Breast epithelium (tissue), 3 donors: ENCODE measurements around the gene CALY.

Source experiments
- POLR2A ChIP-seq: fragments of 450-650 bp; IDR thresholded peaks from one replicate; pipeline ENCODE4 v1.6.1; 2016; ENCODE audit warnings: antibody characterized with exemption, mild to moderate bottlenecking, moderate library complexity
- POLR2AphosphoS5 ChIP-seq, 3 donors: sonication (generic); formaldehyde crosslinking; IDR thresholded peaks; one replicate each; pipeline ENCODE4 v1.6.1; 2017; ENCODE audit warnings: antibody characterized with exemption in 3 of 3
- TF ChIP-seq, protein P1 (sequence below), 3 donors: fragments of 450-650 bp; IDR thresholded peaks; one replicate each; pipeline ENCODE4 v1.5.1; 2016 to 2017; ENCODE audit warnings: antibody characterized with exemption in 3 of 3, mild to moderate bottlenecking in 3 of 3, moderate library complexity in 3 of 3

DNA sequence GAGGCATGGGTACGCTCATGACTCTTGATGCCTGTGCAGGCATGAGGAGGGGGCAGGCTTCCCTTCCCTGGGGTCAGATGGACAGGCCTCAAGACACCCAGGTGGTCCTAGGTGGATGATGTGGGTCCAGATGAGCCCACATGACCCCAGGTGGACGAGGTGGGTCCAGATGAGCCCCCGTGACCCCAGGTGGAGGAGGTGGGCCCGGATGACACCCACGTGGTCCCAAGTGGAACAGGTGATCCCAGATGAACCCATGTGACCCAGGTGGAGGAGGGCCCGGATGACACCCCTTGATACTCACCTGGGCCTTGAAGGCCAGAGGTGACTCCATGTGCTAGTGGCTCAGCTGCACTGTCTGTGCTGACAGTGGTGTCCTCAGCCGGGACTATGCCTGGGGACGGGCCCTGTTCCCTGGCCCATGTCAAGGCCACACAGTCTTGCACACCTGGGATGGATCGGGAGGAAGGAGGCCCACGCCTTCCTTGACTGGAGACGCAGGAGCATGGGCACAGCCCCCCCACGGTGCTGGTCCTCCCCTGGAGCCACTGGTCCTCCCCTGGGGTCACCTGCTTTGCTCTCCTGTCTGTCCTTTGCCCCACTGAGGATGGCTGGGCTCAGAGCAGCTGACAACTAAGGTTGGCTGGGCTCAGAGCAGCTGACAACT lies 13.7 kb upstream of the CALY start:
- TF ChIP-seq, protein P1, sequence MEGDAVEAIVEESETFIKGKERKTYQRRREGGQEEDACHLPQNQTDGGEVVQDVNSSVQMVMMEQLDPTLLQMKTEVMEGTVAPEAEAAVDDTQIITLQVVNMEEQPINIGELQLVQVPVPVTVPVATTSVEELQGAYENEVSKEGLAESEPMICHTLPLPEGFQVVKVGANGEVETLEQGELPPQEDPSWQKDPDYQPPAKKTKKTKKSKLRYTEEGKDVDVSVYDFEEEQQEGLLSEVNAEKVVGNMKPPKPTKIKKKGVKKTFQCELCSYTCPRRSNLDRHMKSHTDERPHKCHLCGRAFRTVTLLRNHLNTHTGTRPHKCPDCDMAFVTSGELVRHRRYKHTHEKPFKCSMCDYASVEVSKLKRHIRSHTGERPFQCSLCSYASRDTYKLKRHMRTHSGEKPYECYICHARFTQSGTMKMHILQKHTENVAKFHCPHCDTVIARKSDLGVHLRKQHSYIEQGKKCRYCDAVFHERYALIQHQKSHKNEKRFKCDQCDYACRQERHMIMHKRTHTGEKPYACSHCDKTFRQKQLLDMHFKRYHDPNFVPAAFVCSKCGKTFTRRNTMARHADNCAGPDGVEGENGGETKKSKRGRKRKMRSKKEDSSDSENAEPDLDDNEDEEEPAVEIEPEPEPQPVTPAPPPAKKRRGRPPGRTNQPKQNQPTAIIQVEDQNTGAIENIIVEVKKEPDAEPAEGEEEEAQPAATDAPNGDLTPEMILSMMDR (IDR thresholded peaks at IDR 0.05): no peak
- TF ChIP-seq POLR2A (no peak), POLR2AphosphoS5 (IDR thresholded peaks at IDR 0.05) (no peak)
